ENCODE measurements around the gene ALX1. TPM values are rescaled to one million over a fixed set of nuclear protein-coding genes. Genes with fewer than 3 reads are reported as not detected.

The ALX1 gene
- total RNA-seq, 4 donors from 2014 or later, result not detected

- no peak overlapping the region for H3K27ac ChIP-seq
- in situ Hi-C loops (cut with MboI; ENCODE audit: low sequenced_read_pairs in 4 of 4), result no loop called here
- no peak for TF ChIP-seq CTCF (IDR thresholded peaks at IDR 0.05 in 4 of 5, conservative IDR thresholded peaks at IDR 0.05 in 1 of 5)
- ATAC-seq (no peak), DNase-seq (no peak)
- H3K4me3 ChIP-seq, result no peak overlapping the region
- no peaks in the 10 kb centered on the region for H3K36me3 ChIP-seq
- intact Hi-C loops (cut with DNase I; ENCODE audit: low total_unique reads), result no loop called here
- no peaks in the 10 kb centered on the region for H3K4me1 ChIP-seq
- H3K27me3 ChIP-seq, result no peaks in the 10 kb centered on the region
- no peaks in the 10 kb centered on the region for H3K9me3 ChIP-seq
These were observed 22.3 kb upstream of the ALX1 start for GRCh38 chr12:85257671-85258070.

GRCh38 chr12:85260447-85260846 is 19.6 kb upstream of the ALX1 start:
- in situ Hi-C loops (cut with MboI; ENCODE audit: low sequenced_read_pairs in 4 of 4) (no loop called here), intact Hi-C loops (cut with DNase I; ENCODE audit: low total_unique reads) (no loop called here)
- no peak for ATAC-seq
- Histone ChIP-seq H3K4me1 (no peaks in the 10 kb centered on the region), H3K9me3 (no peaks in the 10 kb centered on the region), H3K4me3 (no peak overlapping the region), H3K36me3 (no peaks in the 10 kb centered on the region), H3K27me3 (no peaks in the 10 kb centered on the region), H3K27ac (no peak overlapping the region)
- DNase-seq, result no peak
- no peak for TF ChIP-seq CTCF (IDR thresholded peaks at IDR 0.05 in 4 of 5, conservative IDR thresholded peaks at IDR 0.05 in 1 of 5)
- TF ChIP-seq POLR2A (IDR thresholded peaks at IDR 0.05), result no peak

- no peaks in the 10 kb centered on the region for H3K9me3 ChIP-seq
- no peak for ATAC-seq
- no peaks in the 10 kb centered on the region for H3K27me3 ChIP-seq
- H3K27ac ChIP-seq, result no peak overlapping the region
- intact Hi-C loops (cut with DNase I; ENCODE audit: low total_unique reads), result no loop called here
- no peak for DNase-seq
- in situ Hi-C loops (cut with MboI; ENCODE audit: low sequenced_read_pairs in 4 of 4), result no loop called here
- H3K4me3 ChIP-seq, result no peak overlapping the region
- no peaks in the 10 kb centered on the region for H3K36me3 ChIP-seq
- TF ChIP-seq CTCF (IDR thresholded peaks at IDR 0.05 in 4 of 5, conservative IDR thresholded peaks at IDR 0.05 in 1 of 5) (no peak), POLR2A (IDR thresholded peaks at IDR 0.05) (no peak)
- H3K4me1 ChIP-seq, result no peaks in the 10 kb centered on the region
These were observed 19.1 kb upstream of the ALX1 start for GRCh38 chr12:85260896-85261295.

GRCh38 chr12:85266356-85266755 is 13.7 kb upstream of the ALX1 start:
- in situ Hi-C loops (cut with MboI; ENCODE audit: low sequenced_read_pairs in 4 of 4), result no loop called here
- no peaks in the 10 kb centered on the region for H3K36me3 ChIP-seq
- no peaks in the 10 kb centered on the region for H3K27me3 ChIP-seq
- no peak overlapping the region for H3K27ac ChIP-seq
- no peak for ATAC-seq
- TF ChIP-seq POLR2A (IDR thresholded peaks at IDR 0.05) (no peak), CTCF (IDR thresholded peaks at IDR 0.05 in 4 of 5, conservative IDR thresholded peaks at IDR 0.05 in 1 of 5) (no peak)
- intact Hi-C loops (cut with DNase I; ENCODE audit: low total_unique reads), result no loop called here
- DNase-seq, result no peak
- H3K4me1 ChIP-seq, result no peaks in the 10 kb centered on the region
- H3K9me3 ChIP-seq, result no peaks in the 10 kb centered on the region
- H3K4me3 ChIP-seq, result no peak overlapping the region
